GM18868 (cell line): ENCODE data around the gene ASF1A.

Source experiments
- ATAC-seq: cut with Tn5 transposase; IDR thresholded peaks from one replicate; pipeline ENCODE4 v1.9.1; 2021; ENCODE audit warnings: mild to moderate bottlenecking, moderate library complexity; ENCODE audit not compliant: unreplicated experiment

ASF1A gene

GRCh38 chr6:118881440-118882313 lies 12.3 kb upstream of the ASF1A start:
- peak; percentile 92 for ATAC-seq

GRCh38 chr6:118882314-118882905 lies 11.5 kb upstream of the ASF1A start:
- no peak for ATAC-seq

- no peak for ATAC-seq
Observed at GRCh38 chr6:118886641-118887040, 7.3 kb upstream of the ASF1A start.

GRCh38 chr6:118889163-118889562 lies 4.8 kb upstream of the ASF1A start:
- ATAC-seq, result no peak

- ATAC-seq, result peak; percentile 28
Observed at GRCh38 chr6:118890997-118891790, 2.8 kb upstream of the ASF1A start.

GRCh38 chr6:118892355-118892991 lies 1.5 kb upstream of the ASF1A start:
- no peak for ATAC-seq

GRCh38 chr6:118893064-118893806 lies 717 bp upstream of the ASF1A start:
- no peak for ATAC-seq

- peak; percentile 37 for ATAC-seq
Observed at GRCh38 chr6:118894425-118895260, 691 bp downstream of the ASF1A start.

- no peak for ATAC-seq
Observed at GRCh38 chr6:118895261-118895560, 1.3 kb downstream of the ASF1A start.

- ATAC-seq, result no peak
Observed at GRCh38 chr6:118895859-118896258, 1.9 kb downstream of the ASF1A start.

- ATAC-seq, result peak; percentile 26
Observed at GRCh38 chr6:118896339-118897136, 2.6 kb downstream of the ASF1A start.

GRCh38 chr6:118897386-118897785 lies 3.4 kb downstream of the ASF1A start:
- no peak for ATAC-seq

- ATAC-seq, result no peak
Observed at GRCh38 chr6:118899948-118900347, 6.0 kb downstream of the ASF1A start.

- no peak for ATAC-seq
Observed at GRCh38 chr6:118902726-118903125, 8.8 kb downstream of the ASF1A start.

- no peak for ATAC-seq
Observed at GRCh38 chr6:118903138-118903537, 9.2 kb downstream of the ASF1A start.

- ATAC-seq, result no peak
Observed at GRCh38 chr6:118903691-118904090, 9.7 kb downstream of the ASF1A start.

- ATAC-seq, result no peak
Observed at GRCh38 chr6:118905084-118905483, 11.1 kb downstream of the ASF1A start.

- ATAC-seq, result no peak
Observed at GRCh38 chr6:118905851-118906250, 11.9 kb downstream of the ASF1A start.

- no peak for ATAC-seq
Observed at GRCh38 chr6:118908441-118908840, 14.5 kb downstream of the ASF1A start.
